Activated CD8-positive, alpha-beta memory T cell treated with anti-CD3 and anti-CD28 coated beads for 1 hour (primary cell): ENCODE measurements around the gene ACAD8.

ENCODE experiments used
- DNase-seq, 2 donors: peaks; one replicate each; pipeline ENCODE4 v3.0.0-alpha.2; 2020; ENCODE audit warnings: low read depth in 1 of 2; ENCODE audit errors: extremely low read depth in 1 of 2

ACAD8 gene

DNA sequence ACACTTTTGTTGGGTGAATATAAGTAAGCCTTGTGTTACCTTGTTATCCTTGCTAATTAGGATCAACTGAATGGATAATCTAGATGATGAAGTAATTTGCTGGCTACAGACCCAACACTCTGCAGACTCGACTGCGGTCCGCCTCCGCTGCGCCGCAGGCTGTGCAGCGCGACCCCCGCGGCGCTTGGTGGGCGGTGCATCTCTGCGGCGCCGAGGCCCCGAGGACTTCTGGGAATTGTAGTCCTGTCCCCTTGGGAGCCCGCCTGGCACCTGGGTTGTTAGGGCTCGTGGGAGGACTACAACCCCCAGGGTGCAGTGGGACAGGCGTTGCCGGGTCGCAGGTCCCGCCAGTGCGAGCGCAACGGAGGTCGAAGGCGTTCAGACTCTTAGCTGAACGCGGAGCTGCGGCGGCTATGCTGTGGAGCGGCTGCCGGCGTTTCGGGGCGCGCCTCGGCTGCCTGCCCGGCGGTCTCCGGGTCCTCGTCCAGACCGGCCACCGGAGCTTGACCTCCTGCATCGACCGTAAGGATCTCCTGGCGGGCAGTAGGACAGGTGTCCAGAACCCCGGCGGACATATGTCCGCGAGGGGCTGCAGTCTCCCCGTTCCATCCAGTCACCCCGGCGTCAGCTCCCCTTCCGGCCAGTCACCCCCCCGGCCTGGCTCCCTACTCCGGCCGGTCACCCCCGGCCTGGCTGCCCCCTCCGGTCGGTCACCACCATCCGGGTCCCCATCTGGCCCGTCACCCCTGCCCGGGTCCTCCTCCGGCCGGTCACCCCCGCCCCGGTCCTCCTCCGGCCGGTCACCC, at the start of gene ACAD8, which contains the start of gene THYN1:
TSS of gene ACAD8 (plus strand) at position 381 of the 806 bp plus-strand sequence. CDS start at position 414, 33 bp downstream.
TSS of gene THYN1 (minus strand) at position 165 of the 806 bp plus-strand sequence. CDS start 470 bp downstream, outside the sequence.
- DNase-seq = peak; percentile 88 to 91

DNA sequence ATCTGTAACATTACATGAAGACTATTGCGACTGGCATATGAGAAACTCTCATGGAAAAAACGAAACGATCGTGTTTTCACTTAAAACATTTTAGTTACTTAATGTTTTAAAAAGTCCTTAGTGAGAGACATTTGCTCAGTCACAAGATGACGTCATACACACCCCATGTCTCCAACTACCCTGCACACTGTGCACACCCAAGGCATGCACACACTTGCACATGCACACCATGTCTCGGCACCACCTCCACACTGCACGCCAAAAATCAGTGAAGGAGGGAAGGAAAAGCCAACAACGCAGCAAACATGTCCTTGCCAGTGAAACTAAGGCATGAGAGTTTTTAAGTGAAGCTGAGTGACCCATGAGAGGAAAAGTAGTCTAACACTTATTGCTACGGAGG, 47.6 kb upstream of the ACAD8 start:
- DNase-seq = no peak

GRCh38 chr11:134206185-134206584, 47.2 kb upstream of the ACAD8 start:
- no peak for DNase-seq

DNA sequence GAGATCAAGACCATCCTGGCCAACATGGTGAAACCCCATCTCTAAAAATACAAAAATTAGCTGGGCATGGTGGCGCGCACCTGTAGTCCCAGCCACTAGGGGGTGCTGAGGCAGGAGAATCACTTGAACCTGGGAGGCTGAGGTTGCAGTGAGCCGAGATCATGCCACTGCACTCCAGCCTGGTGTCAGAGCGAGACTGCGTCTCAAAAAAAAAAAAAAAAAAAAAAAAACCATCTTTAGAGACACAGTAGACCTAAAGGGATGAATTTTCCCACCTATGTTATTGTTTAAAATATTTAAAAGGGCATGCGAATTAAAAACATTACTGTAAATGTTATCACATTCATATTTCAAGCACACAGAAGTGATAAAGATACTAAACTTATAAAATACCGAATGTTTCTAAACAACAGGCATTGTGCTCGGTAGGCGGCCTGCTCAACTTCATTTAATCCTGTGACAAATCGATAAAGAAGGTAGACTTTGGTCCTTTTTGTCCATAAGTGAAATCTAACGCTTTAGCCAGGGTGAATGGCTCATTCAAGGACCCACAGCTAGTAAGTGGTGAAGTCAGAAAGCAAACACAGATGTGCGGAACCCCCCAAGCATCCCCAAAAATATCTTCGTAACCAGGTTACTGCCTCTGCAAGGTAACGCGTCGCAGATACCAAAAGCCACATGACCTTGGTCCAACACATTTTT, 45.7 kb upstream of the ACAD8 start:
- DNase-seq = peak in 1 of 2 donors; percentile 40

DNA sequence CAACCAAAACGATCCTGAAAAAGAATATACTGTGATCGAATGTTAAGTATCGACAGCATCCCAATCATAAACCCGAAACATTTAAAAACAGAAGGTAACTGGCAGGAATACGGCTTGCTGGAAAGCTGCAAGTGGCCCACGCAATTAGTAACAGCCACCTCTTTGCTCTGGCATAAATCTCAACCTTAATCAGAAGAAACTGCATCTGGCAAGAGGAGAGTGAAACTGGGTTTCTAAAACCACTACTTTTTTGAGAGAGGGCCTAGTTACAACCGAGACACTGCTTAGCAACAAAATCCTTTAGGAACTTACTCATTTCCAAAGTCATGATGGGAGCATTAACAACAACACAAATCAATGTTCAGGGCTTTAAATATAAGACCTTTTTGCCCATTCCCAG, 37.5 kb upstream of the ACAD8 start:
- DNase-seq = no peak

DNA sequence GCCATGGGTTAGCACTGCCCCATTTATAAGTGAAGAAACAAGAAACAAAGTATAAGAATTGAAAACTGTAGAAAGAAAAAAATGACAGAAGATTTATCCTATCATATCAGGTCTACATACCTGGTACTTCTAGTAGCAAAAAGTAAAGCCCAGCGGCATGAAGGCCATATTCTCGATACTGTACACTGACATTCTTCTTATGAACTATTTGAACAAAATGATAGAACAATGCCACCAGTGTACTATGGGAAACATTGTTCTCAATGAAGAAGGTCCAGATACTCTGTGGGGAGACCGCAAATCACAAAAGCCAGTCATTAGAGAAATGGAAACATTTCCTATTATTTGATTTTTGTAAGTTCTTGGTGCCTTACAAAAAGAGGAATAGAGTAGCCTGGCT, 36.6 kb upstream of the ACAD8 start:
- no peak for DNase-seq

DNA sequence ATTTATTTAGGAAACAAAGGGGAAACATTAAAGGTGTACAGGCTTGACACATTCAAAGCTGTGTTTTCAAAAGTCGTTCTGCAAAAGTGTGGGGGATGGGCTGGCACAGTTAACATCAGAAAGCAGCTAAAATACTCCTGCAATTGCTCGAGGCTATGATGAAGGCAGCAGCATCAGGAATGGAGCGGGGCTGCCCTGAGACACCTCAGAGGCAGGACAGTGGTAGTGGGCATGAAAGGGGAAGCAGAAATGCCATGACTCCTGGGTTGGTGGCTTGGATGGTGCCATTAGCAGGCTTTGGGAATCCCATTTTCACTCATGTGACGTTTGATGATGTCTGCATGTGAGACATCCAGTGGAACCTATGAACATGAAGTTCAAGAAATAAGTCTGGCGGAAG, 30.2 kb upstream of the ACAD8 start:
- no peak for DNase-seq

GRCh38 chr11:134223836-134224709, 29.3 kb upstream of the ACAD8 start, which contains the start of the genes NCAPD3 and VPS26B:
TSS of gene NCAPD3 (minus strand) at chr11:134223967. CDS start at chr11:134223926, 41 bp downstream.
TSS of gene VPS26B (plus strand) at chr11:134224671. CDS start at chr11:134225123, 452 bp downstream.
- peak; percentile 89 to 94 for DNase-seq

- DNase-seq = peak in 1 of 2 donors; percentile 30
Measured at GRCh38 chr11:134224710-134225664, 28.4 kb upstream of the ACAD8 start.

DNA sequence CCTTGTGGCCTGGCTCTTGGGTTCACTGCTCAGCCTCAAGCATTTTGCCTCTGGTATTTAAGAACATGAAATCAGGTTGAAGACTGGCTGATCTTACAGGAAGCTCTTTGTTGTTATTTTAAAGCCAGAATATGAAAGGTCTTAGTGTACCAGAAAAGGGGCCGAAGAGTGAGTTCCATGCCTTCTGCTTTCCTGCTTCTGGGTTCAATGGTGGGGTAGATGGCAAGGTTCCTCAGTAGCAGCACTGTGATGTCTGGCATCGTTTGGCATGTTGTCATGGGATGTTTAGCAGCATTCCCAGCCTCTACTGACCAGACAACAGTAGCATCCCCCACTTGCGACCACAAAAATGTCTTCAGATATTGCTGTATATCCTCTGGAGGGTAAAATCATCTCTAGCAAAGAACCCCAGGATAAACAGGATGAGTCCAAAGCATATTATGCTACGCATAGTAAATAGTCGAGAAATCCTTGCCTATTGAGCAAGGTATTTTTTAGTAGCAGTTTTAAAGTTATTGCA, 26.5 kb upstream of the ACAD8 start:
- DNase-seq = no peak

GRCh38 chr11:134228625-134229024, 24.7 kb upstream of the ACAD8 start:
- no peak for DNase-seq

- DNase-seq = no peak
Measured at GRCh38 chr11:134229126-134229790, 24.1 kb upstream of the ACAD8 start.

DNA sequence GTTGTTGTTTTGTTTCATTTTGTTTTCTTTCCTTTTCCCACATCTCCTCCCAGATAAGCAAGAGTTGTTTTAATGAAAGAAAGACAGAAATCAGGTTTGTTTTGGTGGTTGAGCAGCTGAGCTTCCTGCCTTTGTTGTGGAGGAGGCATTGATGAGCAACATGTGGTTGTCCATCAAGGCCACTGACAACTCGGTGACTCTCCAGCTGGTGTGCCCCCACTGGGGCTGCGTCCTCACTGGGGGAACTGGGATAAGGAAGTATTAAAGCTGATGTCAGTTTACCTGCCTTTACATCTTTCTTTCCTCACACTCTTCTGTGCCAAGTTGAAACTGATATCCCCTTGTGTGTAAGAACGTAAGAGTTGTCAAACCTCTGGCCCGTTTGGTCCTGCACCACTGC, 23.0 kb upstream of the ACAD8 start:
- no peak for DNase-seq

DNA sequence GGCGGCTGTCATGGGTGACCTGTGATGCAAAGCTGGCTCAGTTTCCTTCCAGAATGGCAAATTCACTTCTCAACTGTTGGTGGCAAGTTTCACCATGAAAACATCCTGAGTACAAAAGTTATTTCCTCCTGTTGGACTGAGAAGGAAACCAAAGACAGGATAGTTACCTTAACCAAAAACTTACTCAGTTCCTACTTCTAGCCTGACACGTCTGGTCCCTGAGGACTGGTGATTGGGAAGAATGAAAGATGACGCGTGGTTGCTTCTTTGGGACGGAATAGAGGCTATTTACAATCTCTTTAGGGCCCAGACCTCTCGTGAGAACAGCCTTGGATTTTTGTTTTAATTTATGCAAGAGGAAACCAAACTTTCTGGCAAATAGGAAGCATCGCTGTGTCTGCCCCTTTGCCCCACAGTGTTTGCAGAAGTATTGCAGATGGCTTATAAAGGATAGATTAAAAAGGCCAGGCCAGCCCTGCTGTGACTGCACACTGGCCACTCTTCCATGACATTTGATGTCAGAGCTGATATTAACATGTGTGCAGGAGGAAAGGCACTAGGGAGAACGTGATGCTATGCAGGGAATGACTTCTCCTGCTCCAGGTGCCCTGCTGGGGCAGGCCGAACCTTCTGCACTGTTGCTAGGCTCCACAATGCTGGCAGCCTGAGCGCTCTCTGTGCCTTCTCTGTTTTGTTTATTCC, 21.3 kb upstream of the ACAD8 start:
- DNase-seq = no peak

GRCh38 chr11:134233729-134234179, 19.6 kb upstream of the ACAD8 start:
- DNase-seq = no peak

DNA sequence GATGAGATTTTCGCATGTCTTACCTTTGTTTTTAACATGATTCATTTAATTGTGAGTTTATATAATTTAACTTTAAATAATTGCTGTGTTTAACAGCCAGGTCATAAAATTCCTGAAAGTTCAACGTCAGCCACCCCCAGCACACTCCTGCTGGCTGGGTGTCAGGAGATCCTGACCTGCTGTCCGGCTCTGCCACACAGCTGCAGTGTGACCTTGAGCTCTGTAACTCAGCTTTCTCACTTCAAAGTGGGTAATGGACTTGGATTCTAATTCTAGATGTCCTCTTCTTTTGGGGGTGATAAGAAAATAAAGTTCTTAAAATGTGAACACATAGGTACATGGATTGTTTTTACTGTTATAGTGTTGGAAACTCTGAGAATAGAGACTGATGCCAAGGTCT, 18.0 kb upstream of the ACAD8 start:
- DNase-seq = no peak

GRCh38 chr11:134236834-134237556, 16.4 kb upstream of the ACAD8 start:
- DNase-seq = no peak

DNA sequence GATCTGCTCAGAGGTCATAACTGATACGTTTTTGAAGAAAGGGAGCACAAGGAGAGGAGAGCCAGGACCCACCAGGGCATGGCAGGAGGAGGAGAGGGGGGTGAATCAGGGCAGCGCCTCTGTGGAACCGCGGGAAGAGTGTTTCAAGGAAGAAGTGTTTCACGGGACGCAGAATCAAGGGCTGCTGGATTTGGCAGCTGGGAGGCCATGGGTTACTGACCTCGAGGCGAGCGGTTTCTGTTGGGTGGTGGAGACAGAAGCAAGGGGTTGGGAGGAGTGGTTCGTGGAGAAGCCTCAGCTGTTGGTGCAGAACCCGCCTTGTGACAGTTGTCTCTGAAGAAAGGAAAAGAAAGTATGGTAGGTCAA, 15.8 kb upstream of the ACAD8 start:
- DNase-seq = no peak
